ENCODE results near the gene IGF1R.

Gene IGF1R

DNA sequence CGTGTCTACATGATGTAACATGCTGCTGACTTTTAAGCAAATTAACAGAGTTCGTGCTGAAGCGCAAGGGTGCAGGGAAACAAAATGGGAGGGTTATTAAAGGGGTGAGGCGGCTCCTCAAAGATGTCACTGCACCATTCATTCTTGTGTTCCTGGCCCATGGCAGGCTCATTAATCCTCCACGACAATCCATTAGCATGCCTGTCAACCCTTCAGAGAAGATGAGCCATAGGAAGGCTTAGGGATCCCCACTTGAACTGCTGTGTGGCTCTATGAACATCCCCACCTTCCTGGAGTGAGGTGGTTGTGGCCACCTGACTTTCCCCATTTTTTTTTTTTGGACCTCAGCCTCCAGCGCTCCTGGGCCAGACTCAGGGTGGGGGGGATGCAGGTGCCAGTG lies 45.8 kb downstream of the IGF1R start:
- H2AFZ ChIP-seq (ENCODE audit: low read depth, low read length): no peak overlapping the region
- peaks cover 28% of the 10 kb centered on the region for H4K20me1 ChIP-seq (ENCODE audit: insufficient read depth, low read length)
- H3K27me3 ChIP-seq (ENCODE audit: low read depth, low read length): no peaks in the 10 kb centered on the region
- H3K4me3 ChIP-seq (ENCODE audit: low read length): no peak overlapping the region
- H3K4me2 ChIP-seq (ENCODE audit: low read length): no peak overlapping the region
- H3K79me2 ChIP-seq (ENCODE audit: low read length): peaks cover 22% of the 10 kb centered on the region
- no peaks in the 10 kb centered on the region for H3K9me3 ChIP-seq (ENCODE audit: insufficient read depth, low read length)
- TF ChIP-seq, protein P1, sequence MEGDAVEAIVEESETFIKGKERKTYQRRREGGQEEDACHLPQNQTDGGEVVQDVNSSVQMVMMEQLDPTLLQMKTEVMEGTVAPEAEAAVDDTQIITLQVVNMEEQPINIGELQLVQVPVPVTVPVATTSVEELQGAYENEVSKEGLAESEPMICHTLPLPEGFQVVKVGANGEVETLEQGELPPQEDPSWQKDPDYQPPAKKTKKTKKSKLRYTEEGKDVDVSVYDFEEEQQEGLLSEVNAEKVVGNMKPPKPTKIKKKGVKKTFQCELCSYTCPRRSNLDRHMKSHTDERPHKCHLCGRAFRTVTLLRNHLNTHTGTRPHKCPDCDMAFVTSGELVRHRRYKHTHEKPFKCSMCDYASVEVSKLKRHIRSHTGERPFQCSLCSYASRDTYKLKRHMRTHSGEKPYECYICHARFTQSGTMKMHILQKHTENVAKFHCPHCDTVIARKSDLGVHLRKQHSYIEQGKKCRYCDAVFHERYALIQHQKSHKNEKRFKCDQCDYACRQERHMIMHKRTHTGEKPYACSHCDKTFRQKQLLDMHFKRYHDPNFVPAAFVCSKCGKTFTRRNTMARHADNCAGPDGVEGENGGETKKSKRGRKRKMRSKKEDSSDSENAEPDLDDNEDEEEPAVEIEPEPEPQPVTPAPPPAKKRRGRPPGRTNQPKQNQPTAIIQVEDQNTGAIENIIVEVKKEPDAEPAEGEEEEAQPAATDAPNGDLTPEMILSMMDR (IDR thresholded peaks at IDR 0.05; ENCODE audit: low read depth, low read length): no peak
- no peak for TF ChIP-seq EZH2phosphoT487 (IDR thresholded peaks at IDR 0.05; ENCODE audit: low read depth)
- H3K9ac ChIP-seq (ENCODE audit: low read length): no peak overlapping the region
- H3K36me3 ChIP-seq (replicated peaks; ENCODE audit: low read depth, low read length): no peaks in the 10 kb centered on the region
- no peak overlapping the region for H3K27ac ChIP-seq (ENCODE audit: low read length)
- H3K4me1 ChIP-seq (ENCODE audit: low read length): 0 out of 2 replicates have a peak, but pooled peaks cover 6% of the 10 kb centered on the region

- H2AFZ ChIP-seq (ENCODE audit: low read depth, low read length): no peak overlapping the region
- H3K4me1 ChIP-seq (ENCODE audit: low read length): 0 out of 2 replicates have a peak, but pooled peaks cover 6% of the 10 kb centered on the region
- TF ChIP-seq EZH2phosphoT487 (IDR thresholded peaks at IDR 0.05; ENCODE audit: low read depth): no peak
- TF ChIP-seq, protein P1 (IDR thresholded peaks at IDR 0.05; ENCODE audit: low read depth, low read length): no peak
- H3K27me3 ChIP-seq (ENCODE audit: low read depth, low read length): no peaks in the 10 kb centered on the region
- no peak overlapping the region for H3K9ac ChIP-seq (ENCODE audit: low read length)
- no peaks in the 10 kb centered on the region for H3K9me3 ChIP-seq (ENCODE audit: insufficient read depth, low read length)
- H3K79me2 ChIP-seq (ENCODE audit: low read length): peaks cover 22% of the 10 kb centered on the region
- H4K20me1 ChIP-seq (ENCODE audit: insufficient read depth, low read length): peaks cover 42% of the 10 kb centered on the region
- no peak overlapping the region for H3K4me2 ChIP-seq (ENCODE audit: low read length)
- no peak overlapping the region for H3K4me3 ChIP-seq (ENCODE audit: low read length)
- no peak overlapping the region for H3K27ac ChIP-seq (ENCODE audit: low read length)
- H3K36me3 ChIP-seq (replicated peaks; ENCODE audit: low read depth, low read length): no peaks in the 10 kb centered on the region
These were observed 50.5 kb downstream of the IGF1R start for GRCh38 chr15:98698792-98699191.

DNA sequence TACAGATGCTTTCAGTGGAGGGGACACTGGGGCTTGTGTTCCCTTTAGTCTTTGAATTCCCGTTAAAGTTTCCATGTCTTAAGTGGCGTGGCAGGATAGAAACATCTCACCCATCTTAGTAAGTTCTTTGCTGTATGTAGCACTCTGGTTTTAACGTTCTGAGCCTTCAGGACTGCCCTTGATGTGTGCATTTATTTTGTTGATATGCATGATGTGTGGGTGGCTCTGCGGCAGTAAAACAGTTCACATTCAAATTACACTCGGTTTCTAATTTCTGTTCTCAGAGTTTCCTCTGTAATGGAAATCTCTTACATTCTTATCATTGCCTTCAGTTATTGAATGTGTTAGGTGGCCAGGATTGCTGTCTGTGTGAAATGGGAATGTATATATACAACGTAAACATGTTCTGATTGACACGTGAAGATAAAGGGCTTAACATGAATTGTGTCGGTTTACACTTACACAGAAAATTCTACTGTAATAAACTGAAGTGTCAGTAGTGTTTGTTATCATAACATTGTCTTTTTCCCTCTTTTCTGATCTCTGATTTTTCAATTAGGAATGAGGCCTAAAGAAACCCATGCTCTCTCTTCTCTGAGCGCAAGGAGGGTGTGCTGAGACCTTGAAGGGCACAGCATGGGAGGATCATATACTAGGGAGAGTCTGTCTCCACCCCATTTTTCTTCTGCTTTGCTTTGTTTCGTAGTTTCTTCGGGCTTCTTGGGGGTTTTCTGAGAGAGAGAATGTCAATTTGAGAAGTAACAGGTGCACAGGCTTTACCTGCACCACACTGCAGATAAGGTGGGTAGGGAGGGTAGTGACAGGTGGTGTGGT lies 51.5 kb downstream of the IGF1R start:
- Histone ChIP-seq H4K20me1 (ENCODE audit: insufficient read depth, low read length) (peaks cover 38% of the 10 kb centered on the region), H3K4me2 (ENCODE audit: low read length) (no peak overlapping the region), H3K36me3 (replicated peaks; ENCODE audit: low read depth, low read length) (no peaks in the 10 kb centered on the region), H3K4me1 (ENCODE audit: low read length) (0 out of 2 replicates have a peak, but pooled peaks cover 6% of the 10 kb centered on the region), H3K9me3 (ENCODE audit: insufficient read depth, low read length) (no peaks in the 10 kb centered on the region), H3K4me3 (ENCODE audit: low read length) (no peak overlapping the region), H3K9ac (ENCODE audit: low read length) (no peak overlapping the region), H3K27me3 (ENCODE audit: low read depth, low read length) (no peaks in the 10 kb centered on the region), H3K27ac (ENCODE audit: low read length) (no peak overlapping the region), H2AFZ (ENCODE audit: low read depth, low read length) (no peak overlapping the region), H3K79me2 (ENCODE audit: low read length) (peaks cover 22% of the 10 kb centered on the region)
- no peak for TF ChIP-seq EZH2phosphoT487 (IDR thresholded peaks at IDR 0.05; ENCODE audit: low read depth)
- TF ChIP-seq, protein P1 (IDR thresholded peaks at IDR 0.05; ENCODE audit: low read depth, low read length): no peak

DNA sequence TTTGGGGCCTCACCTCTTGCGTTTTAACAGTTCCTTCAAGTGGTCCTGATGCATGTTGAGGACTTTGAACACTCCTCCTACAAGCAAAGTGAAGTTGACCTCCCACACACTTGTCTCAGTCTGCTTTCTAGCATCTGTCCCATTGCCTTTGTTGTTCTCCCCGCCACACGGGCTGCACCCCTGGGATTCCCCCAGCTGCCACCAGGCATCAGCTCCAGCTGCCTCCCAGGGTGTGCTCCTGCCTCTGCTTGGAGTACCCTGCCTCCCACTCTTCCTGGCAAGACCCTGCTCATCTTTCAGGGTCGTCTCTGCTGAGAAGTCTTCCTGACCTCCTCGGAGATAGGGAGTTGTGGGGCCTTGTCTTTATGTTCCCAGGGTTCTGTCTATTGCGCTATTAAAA lies 52.2 kb downstream of the IGF1R start:
- Histone ChIP-seq H3K27me3 (ENCODE audit: low read depth, low read length) (no peaks in the 10 kb centered on the region), H3K4me3 (ENCODE audit: low read length) (no peak overlapping the region), H3K4me1 (ENCODE audit: low read length) (0 out of 2 replicates have a peak, but pooled peaks cover 6% of the 10 kb centered on the region), H3K36me3 (replicated peaks; ENCODE audit: low read depth, low read length) (no peaks in the 10 kb centered on the region), H3K9me3 (ENCODE audit: insufficient read depth, low read length) (no peaks in the 10 kb centered on the region), H2AFZ (ENCODE audit: low read depth, low read length) (no peak overlapping the region), H3K27ac (ENCODE audit: low read length) (no peak overlapping the region), H3K9ac (ENCODE audit: low read length) (no peak overlapping the region), H3K79me2 (ENCODE audit: low read length) (peaks cover 20% of the 10 kb centered on the region), H3K4me2 (ENCODE audit: low read length) (no peak overlapping the region), H4K20me1 (ENCODE audit: insufficient read depth, low read length) (peaks cover 31% of the 10 kb centered on the region)
- TF ChIP-seq, protein P1 (IDR thresholded peaks at IDR 0.05; ENCODE audit: low read depth, low read length): no peak
- TF ChIP-seq EZH2phosphoT487 (IDR thresholded peaks at IDR 0.05; ENCODE audit: low read depth): no peak
